SIG-M5 treated with dmso at 0.1 percent for 504 hours (cell line): Measurements from ENCODE around the gene UGT1A8.

Experiments used
- DNase-seq: peaks from one replicate; lab custom pipeline; 2025; ENCODE audit not compliant: unreplicated experiment; lab: John Stamatoyannopoulos, UW

Gene UGT1A8

DNA sequence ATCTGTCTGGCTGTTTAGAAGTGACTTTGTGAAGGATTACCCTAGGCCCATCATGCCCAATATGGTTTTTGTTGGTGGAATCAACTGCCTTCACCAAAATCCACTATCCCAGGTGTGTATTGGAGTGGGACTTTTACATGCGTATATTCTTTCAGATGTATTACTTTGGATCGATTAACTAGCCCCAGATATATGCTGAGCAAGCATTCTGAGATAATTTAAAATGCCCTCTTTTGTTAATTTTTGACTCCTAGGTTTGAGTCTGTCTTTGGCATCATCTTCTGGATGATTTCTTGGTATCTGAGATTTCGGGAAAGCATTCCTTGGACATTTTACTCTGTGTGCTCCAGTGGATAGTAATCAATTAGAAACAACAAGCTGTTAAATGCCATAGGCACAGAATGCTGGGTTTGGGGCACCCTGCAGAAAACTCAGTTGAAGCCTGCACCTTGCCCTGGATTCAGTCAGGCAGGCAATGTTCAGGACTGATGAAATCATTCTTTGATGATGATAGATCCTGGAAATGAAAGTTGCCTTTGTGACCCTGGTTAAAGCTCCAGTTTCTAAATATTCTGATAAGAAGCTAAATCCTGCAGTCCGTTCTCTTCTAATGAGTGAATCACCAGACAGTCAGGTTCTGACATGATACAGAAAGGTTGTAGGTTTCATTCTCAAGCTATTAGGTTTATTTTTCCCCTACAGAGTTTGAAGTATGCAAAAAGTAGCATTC, 143.8 kb downstream of the UGT1A8 start:
- DNase-seq = no peak

DNA sequence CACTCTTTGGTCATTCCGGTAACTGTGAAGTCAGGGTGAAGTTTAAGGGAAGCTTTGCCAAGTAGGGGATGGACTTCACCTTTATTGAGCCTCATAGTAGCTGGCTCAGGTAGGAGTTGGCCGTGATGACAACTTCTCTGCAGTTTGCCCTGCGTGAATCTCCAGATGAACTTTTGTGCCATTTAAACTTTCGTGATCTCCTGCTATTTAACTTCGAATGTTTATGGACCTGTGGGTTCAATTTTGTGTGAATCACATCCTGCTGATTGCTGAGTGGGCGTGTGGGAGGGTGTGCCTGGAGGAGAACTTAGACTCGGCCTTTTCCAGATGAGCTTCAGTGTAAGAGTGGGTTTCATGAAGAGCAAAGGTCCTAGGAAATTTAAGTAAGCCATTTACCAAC, 146.8 kb downstream of the UGT1A8 start:
- DNase-seq = no peak

DNA sequence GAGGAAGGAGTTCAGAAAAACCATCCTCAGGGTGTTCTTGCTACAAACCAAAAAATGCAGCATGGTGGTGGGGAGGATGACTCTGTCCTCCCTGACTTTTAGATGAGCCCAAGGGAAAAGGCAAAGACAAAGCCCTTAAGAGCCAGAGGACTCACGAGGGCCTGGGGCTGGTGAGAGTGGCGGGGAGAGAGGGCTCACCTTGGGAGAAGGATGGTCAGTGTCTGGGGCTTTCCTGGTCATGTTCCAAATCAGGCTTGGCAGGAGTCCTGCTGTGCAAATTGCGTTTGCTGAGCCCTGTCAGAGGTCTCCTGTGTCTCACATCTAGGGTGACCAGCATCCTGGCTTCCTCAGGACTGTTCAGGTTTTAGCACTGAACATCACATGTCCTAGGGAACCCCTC, 147.3 kb downstream of the UGT1A8 start:
- no peak for DNase-seq

DNA sequence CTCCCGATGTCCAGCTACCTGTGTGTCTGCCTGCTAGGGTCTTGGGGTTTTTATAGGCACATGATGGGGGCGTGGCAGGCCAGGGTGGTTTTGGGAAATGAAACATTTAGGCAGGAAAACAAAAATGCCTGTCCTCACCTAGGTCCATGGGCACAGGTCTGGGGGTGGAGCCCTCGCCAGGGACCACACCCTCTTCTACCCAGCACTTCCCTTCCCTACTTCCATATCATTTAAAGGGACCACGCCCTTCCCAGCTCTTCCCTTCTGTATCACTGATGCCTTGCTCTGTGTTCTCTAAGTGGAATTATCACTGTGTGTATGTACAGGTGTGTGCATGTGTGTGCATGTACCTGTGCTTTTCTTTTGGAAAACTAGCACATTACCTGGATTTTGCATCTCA, 149.0 kb downstream of the UGT1A8 start:
- DNase-seq = no peak

DNA sequence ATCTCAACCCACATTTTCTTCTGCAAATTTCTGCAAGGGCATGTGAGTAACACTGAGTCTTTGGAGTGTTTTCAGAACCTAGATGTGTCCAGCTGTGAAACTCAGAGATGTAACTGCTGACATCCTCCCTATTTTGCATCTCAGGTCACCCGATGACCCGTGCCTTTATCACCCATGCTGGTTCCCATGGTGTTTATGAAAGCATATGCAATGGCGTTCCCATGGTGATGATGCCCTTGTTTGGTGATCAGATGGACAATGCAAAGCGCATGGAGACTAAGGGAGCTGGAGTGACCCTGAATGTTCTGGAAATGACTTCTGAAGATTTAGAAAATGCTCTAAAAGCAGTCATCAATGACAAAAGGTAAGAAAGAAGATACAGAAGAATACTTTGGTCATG, 150.6 kb downstream of the UGT1A8 start:
- DNase-seq = no peak

DNA sequence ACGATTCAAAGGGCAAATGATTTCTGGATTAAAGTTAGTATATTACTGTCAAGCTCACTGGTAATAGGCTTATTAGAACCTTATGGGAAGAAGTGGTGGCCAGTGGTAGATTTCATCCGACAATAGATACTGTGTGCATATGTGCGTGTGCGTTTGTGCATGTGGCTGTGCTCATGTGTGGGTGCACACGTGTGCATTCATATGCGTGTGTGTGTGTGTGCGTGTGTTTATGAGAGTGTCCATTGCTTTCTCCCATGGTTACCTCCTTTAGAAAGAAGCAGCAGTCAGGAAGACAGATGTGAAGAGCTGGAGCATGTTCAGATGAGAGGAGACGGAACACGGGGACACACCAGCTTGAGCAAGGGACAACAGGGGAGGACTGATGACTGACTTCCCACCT, 151.8 kb downstream of the UGT1A8 start:
- DNase-seq = no peak

DNA sequence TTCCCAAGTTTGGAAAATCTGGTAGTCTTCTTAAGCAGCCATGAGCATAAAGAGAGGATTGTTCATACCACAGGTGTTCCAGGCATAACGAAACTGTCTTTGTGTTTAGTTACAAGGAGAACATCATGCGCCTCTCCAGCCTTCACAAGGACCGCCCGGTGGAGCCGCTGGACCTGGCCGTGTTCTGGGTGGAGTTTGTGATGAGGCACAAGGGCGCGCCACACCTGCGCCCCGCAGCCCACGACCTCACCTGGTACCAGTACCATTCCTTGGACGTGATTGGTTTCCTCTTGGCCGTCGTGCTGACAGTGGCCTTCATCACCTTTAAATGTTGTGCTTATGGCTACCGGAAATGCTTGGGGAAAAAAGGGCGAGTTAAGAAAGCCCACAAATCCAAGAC, 154.7 kb downstream of the UGT1A8 start:
- no peak for DNase-seq

DNA sequence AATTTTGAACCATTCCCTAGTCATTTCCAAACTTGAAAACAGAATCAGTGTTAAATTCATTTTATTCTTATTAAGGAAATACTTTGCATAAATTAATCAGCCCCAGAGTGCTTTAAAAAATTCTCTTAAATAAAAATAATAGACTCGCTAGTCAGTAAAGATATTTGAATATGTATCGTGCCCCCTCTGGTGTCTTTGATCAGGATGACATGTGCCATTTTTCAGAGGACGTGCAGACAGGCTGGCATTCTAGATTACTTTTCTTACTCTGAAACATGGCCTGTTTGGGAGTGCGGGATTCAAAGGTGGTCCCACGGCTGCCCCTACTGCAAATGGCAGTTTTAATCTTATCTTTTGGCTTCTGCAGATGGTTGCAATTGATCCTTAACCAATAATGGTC, 155.2 kb downstream of the UGT1A8 start:
- no peak for DNase-seq

DNA sequence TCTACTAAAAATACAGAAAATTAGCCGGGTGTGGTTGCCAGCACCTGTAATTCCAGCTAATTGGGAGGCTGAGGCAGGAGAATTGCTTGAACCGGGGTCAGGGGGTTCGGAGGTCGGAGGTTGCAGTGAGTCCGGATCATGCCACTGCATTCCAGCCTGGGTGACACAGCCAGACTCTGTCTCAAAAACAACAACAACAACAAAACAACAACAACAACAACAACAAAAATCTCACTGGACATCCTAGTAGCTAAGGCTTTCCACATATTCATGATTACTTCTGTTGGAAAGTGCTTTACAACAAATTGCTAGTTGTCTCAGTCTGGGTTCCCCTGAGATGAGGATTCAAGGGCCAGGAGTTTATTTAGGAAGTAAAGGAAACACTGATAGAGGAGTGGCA, 156.4 kb downstream of the UGT1A8 start:
- no peak for DNase-seq

DNA sequence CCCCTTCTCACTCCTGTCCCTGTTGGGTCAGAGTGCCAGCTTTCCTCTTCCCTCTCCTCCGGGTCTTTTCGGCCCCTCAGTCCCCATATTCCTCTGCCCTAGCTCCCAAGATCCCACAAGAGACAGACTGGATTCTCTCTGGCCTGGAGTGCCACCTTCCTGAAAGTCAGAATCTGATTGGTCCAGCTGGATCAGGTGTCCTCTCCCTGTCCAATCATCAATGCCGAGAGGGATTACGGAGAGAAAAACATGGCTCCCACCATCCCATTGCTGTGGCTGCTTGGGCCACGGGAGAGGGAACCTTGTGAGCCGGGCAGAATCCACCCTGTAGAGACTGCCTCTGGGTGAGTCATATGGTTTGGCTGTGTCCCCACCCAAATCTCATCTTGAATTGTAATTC, 158.0 kb downstream of the UGT1A8 start:
- no peak for DNase-seq

DNA sequence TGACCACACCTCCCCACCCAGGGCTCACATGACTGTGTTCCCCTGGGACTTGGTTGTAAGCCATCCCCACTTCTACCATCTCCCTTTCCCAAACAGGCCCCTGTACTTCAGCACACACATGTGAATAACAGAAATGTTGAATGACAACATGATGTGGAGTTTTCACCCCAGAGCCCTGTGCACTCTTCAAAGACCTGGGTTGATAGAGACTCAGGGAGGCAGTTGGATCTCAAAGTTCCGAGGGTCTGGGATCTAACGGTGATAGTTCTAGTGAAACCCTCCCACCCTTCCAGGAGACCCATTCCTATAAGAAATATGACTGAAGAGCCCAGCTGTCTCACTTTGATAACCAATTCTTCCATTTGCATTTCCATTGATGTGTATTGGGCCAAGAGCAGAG, 160.6 kb downstream of the UGT1A8 start, which contains the start of gene MROH2A:
Gene MROH2A, plus strand, starts transcription at position 301 of the 400 bp plus-strand sequence. CDS start 1,029 bp downstream, outside the sequence.
- DNase-seq = no peak

DNA sequence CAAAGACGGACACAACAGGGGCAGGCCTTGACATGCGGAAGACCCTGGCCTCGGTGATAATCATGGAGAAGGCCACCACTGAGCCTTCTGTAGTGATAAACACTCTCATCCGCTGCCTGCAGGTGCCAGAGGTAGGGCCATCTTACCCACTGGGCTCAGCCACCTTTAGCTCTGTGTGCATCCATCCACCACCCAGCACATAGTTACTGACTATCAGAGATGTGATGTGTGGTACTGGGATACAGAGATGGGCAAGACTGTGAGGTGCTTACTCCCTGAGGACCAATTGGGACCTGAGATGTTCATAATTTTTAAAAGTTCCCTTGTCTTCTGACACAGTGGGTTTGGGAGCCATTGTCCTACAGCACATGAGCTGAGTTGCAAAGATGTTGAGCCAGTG, 162.3 kb downstream of the UGT1A8 start:
- no peak for DNase-seq

DNA sequence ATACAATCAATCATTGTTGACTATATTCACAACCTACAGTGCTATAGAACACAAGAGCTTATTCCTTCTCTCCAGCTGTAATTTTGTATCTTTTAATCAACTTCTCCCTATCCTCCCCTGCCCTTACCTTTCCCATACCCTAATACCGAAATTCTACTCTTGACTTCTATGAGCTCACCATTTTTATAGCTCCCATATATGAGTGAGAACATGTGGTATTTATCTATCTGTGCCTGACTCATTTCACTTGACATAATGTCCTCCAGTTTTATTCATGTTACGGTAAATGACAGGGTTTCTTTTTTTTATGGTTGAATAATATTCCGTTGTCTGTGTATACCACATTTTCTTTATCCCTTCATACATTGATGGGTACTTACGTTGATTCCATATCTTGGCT, 163.3 kb downstream of the UGT1A8 start:
- no peak for DNase-seq

DNA sequence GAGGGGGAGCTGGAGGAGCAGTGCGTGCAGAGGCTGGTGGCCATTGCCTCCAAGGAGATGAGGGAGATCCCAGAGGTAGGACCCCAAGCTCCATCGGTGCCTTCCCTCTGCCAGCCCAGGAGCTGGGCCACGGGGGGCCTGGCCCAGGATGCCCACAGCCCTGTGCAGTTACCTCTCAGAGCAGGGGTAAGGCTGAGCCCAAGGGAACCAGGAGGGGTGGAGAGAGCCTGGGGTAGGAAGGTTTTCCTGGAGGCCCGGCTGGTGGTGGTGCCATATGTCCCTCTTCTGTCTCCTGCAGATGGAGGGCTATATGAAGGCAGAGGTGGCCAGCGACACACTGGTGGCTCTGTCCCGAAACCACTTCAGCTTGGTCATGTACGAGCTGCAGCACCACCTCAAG, 172.1 kb downstream of the UGT1A8 start:
- DNase-seq = no peak

DNA sequence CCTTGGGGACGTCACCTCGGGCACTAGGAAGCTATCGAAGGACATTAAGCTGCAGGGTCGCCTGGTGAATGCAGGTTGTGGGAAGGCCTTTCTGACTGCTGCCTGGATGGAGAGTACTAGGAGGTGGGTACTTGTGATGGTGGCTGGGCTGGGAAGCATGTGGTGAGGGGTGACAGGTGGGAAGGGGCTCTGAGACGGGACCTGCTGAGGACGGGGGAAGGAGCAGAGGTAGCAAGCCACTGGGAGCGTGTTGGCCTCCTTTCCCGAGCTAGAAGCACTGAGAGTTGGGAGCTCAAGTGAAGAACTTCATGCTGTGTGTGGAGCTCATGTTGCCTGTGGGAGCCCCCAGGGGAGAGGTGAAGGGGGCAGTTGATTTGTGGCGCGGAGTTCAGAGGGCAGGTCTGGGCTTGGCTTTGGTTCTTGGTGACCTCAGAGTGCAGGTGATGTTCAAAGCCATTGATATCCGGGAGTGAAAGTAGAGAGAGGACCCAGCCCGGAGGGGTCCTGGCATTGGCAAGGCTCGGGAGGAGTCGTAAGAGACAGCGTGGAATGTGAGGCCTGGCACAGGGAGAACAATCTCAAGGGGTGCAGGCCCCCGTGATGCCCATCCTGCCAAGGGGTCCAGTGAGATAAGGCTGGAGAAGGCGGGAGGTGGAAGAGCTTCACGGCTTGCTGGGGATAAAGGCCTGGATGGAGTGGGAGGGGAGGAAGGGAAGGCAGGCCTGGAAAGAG, 173.9 kb downstream of the UGT1A8 start:
- no peak for DNase-seq

DNA sequence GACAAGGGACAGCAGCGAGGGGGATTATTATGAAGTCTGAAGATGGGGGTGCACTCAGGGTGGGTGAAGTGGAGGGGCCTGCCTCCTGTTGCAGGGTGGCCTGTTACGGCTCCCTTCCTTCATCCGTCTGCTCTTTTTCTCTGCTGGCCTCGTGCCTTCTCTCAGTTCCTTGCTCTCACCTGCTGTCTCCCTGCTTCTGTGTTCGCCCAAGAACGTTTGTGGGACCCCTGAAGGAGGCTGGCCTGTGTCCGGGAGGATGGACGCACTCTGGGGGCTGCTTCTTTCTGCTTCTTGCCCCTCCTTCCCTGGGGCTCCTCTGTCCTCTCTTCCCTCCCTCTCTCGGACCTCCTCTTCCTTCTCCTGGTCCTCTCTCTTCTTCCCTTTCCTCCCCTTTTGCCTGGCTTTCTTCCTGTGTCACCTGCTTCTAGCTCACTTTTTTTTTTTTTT, 174.5 kb downstream of the UGT1A8 start:
- no peak for DNase-seq

DNA sequence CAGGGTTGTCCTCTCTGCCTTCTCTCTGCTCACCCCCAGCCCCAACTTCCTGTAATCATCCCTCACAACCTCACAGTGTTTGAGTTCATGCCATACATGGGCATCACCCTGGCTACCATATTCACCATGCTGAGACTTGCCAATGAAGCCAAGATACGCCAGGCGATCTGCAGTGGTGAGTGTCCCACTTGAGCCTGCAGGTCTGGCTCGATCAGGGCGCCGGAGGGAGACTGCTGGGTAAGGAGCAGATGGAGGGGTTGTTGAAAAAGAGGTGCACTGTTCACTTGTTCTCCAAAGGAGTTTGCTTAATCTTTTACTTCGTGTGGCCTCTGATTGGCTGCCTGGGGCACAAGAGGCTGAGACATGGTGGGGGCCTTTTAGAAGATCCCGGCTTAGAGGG, 175.3 kb downstream of the UGT1A8 start:
- no peak for DNase-seq

DNA sequence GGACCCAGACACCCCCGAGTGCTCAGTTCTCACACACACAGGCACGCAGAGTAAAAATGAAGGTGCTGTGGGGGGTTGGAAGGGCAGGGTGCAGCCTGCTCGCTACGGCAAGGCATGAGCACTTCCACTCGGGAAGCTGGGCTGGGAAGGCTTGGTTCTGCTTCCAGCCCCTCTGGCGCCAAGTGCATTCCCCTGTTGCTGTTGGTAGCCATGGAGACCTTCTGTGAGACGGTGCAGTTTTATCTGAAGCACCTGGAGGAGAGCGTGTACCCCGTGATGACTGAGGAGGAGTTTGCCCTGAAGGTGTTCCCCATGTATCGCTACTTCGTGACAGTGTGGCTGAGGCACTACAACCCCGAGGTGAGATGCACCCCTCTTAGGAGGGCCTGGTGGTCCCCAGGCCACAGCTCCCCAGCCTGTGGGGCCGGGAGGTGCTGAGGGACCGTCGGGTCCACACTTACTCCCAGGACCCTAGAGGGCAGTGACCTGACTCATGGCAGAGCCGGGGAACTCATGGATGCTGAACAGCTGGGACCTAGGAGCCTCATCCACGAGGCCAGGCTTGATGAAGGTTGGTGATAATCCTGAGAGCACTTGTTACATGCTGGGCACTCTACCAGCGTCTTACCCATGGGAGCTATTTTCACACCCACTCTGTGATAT, 176.2 kb downstream of the UGT1A8 start:
- DNase-seq = no peak

DNA sequence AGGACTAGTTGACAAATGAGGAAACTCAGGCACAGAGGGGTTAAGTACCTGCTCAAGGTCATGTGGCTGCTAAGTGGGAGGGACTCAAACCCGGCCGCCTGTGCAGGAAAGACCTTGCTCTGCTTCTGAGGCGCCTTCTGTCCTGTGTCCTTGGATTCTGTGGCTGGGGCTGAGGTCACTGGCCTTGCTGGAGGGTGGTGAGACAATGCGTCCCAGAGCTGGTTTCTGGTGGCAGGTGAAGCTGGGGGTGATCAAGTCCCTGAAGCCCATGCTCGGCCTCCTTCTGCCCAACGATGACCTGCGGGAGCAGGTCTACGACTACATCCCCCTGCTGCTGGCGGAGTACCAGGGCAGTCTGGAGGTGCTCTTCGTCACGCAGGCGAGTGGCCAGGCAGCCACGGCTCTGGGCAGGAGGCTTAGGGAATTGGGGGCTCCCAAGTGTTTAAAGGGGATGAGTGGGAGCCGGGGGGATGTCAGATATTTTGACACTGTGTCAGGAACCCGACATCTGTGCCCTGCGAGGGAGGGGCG, 176.8 kb downstream of the UGT1A8 start:
- no peak for DNase-seq

DNA sequence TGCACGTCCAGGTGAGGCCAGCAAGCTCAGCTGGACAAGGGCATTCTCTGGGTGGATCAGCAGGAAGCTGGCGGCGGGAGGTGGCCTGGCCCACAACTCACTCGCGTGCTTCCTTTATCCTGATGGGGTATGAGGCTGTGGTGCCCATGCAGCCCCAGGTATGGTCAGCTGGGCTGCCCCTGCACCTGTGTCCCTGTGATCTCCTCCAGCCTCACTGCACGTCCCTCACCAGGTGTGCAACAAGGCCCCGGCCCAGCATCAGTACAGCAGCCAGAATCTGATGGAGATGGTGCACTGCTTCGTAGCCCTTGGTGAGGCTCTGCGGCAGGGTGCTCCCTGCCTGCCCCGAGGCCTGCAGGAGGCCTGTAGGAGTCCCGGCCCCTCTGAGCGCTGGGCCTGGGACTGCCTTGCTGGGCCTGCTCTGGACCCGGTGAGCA, 178.3 kb downstream of the UGT1A8 start:
- DNase-seq = no peak

DNA sequence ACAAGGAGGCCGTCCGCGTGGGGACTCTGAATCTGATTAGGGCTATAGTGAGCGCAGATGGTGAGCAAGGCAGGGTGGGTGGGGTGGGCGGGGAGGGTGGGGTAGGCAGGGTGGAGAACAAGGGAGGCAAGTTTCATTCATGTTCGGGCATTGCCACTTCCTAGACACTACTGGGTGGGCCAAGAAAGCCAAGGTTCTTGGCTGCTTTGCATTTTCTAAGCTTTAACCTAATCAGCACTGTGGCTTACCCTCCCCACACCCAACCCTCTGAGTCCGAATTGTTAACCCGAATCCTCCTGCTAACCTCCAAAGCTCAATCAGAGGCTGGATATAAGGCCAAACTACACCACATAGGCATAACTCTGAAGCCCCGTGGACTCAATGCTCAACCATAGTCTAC, 178.8 kb downstream of the UGT1A8 start:
- no peak for DNase-seq
